Ovary (tissue), 9 donors: ENCODE measurements around the gene ZNF689. TPM values are rescaled to one million over a fixed set of nuclear protein-coding genes. Genes with fewer than 3 reads are reported as not detected.

Experiments
- DNase-seq, 5 donors: peaks; one replicate each; pipeline ENCODE4 v3.0.0-alpha.2; 2019 to 2020
- H3K27ac ChIP-seq, 2 donors: fragments of 200-600 bp; one replicate each; pipeline versions ENCODE4 v1.5.1 to v1.8.0; 2019 to 2022
- H3K27me3 ChIP-seq: fragments of 200-600 bp; one replicate; pipeline ENCODE4 v1.8.0; 2022
- H3K36me3 ChIP-seq: fragments of 200-600 bp; sonication (generic); one replicate; pipeline ENCODE4 v1.5.1; 2019
- H3K4me1 ChIP-seq: one replicate; pipeline ENCODE4 v1.8.1; 2013; ENCODE audit warnings: mild to moderate bottlenecking, moderate library complexity; ENCODE audit not compliant: insufficient read depth
- H3K4me3 ChIP-seq: fragments of 200-600 bp; sonication (generic); one replicate; pipeline ENCODE4 v1.5.1; 2017
- H3K9me3 ChIP-seq, 2 donors: fragments of 200-600 bp in 1 of 2; sonication (generic) in 1 of 2; one replicate each; pipeline versions ENCODE4 v1.5.1 to v1.8.1; 2013 to 2019; ENCODE audit warnings: mild to moderate bottlenecking in 1 of 2, moderate library complexity in 1 of 2
- EP300 ChIP-seq: sonication (generic); formaldehyde crosslinking; IDR thresholded peaks from one replicate; pipeline ENCODE4 v1.6.1; 2017; ENCODE audit warnings: antibody characterized with exemption
- POLR2A ChIP-seq: fragments of 450-650 bp; IDR thresholded peaks from one replicate; pipeline ENCODE4 v1.6.1; 2017; ENCODE audit warnings: antibody characterized with exemption, mild to moderate bottlenecking, moderate library complexity
- WGBS, 3 donors: extraction: QIAGEN DNeasy Blood & Tissue Kit in 1 of 3; methylation state at CpG; one replicate each; pipeline versions ENCODE4 v1.1.5 to v1.1.7; 2013 to 2017; 5-methylcytosine and 5-hydroxymethylcytosine counted together
- intact Hi-C, 4 donors: fragments of 100-400 bp; cut with DNase I; formaldehyde crosslinking; loops; one replicate each; pipeline versions ENCODE4 v1.11.0 to v1.15.1; 2022 to 2023
- polyA plus RNA-seq, 2 donors: library from polyadenylated mRNA; stranded (reverse); fragments of 200-250 nt in 1 of 2; fragments of 350-450 nt in 1 of 2; fragmentation: Illumina TruSeq in 1 of 2; extraction: RNeasy Lipid Tissue Mini Kit (QIAGEN cat#74804) in 1 of 2; gene quantifications; one replicate each; pipeline ENCODE4 v1.2.3, GENCODE V29; 2013 to 2014
- total RNA-seq, 7 donors: library from RNA; depleted of rRNA in 2 of 7; stranded (reverse); fragments of >200 nt in 2 of 7; fragmentation: NEBNext Ultra II Directional in 3 of 7; extraction: Animal tissue kit (Norgen Biotek cat#: 25700) in 3 of 7; gene quantifications; one replicate each; pipeline versions ENCODE4 v1.1.0 to v1.2.4, GENCODE V29; 2016 to 2023
- TF ChIP-seq, protein P1 (sequence below), 3 donors: fragments of 450-650 bp in 2 of 3; fragments of 200-600 bp in 1 of 3; IDR thresholded peaks; one replicate each; pipeline versions ENCODE4 v1.5.1 to v1.8.0; 2016 to 2022; ENCODE audit warnings: antibody characterized with exemption in 3 of 3, mild to moderate bottlenecking in 1 of 3
- donor health status: DM: no; HTN: no; CAD: no; lungs with moderate emphysema.
- donor health status: DM: no; HTN: no; CAD: no.
- donor health status: Bipolar disorder and iron deficiency.
- donor health status: DM: yes; HTN: yes; CAD: no.
- donor health status: DM: no; HTN: no; CAD: no.
- donor health status: DM: yes; HTN: yes; CAD: no.

Gene ZNF689
- total and polyA plus RNA-seq, 9 donors: 6.2 to 13.2 (median 10.2) TPM

DNA sequence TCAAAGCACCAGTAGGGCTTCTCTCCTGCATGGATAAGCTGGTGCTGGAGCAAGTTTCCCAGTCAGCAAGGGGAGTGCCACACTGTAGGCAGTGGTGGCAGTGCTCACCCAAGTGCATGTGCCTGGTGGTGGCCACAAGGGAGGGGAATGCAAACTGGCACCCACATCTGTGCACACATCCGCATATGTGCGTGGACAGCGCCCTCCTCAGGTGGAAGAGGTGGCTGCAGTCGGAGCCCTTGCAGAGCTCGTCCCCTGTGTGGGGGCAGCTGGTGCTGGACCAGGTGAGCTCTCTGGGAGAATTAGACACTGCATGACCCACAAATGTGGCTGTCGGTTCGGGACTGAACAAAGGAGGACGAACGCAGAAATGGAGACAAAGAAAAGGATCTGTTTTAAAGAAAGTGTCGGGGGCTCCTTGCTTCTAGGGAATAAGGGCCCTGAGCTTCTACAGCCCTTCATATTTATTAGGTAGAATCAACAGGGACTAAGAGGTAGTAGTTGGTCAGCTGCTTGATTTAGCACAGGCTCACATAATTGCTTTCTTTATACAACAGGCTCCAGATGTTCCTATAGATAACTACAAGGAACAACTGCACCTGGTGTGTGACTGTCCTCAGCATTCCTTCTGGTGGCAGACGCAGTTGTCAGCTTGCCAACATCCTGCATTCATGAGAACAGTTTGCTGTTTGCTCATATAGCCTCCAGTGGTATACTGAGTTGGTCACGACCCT, 5.3 kb upstream of the ZNF689 start:
- Histone ChIP-seq H3K4me1 (no peaks in the 10 kb centered on the region), H3K36me3 (no peaks in the 10 kb centered on the region), H3K27me3 (no peaks in the 10 kb centered on the region), H3K9me3 (no peaks in the 10 kb centered on the region), H3K4me3 (no peak overlapping the region), H3K27ac (no peak overlapping the region)
- intact Hi-C loops: no loop called here
- 32 to 47% (median 44%) methylated on average over 12 of the region's 12 CpGs for WGBS, 3 donors
- peak in 1 of 5 donors; percentile 42 for DNase-seq
- no peak for TF ChIP-seq EP300
- TF ChIP-seq POLR2A: no peak
- TF ChIP-seq, protein P1, sequence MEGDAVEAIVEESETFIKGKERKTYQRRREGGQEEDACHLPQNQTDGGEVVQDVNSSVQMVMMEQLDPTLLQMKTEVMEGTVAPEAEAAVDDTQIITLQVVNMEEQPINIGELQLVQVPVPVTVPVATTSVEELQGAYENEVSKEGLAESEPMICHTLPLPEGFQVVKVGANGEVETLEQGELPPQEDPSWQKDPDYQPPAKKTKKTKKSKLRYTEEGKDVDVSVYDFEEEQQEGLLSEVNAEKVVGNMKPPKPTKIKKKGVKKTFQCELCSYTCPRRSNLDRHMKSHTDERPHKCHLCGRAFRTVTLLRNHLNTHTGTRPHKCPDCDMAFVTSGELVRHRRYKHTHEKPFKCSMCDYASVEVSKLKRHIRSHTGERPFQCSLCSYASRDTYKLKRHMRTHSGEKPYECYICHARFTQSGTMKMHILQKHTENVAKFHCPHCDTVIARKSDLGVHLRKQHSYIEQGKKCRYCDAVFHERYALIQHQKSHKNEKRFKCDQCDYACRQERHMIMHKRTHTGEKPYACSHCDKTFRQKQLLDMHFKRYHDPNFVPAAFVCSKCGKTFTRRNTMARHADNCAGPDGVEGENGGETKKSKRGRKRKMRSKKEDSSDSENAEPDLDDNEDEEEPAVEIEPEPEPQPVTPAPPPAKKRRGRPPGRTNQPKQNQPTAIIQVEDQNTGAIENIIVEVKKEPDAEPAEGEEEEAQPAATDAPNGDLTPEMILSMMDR (IDR thresholded peaks at IDR 0.05): no peak

DNA sequence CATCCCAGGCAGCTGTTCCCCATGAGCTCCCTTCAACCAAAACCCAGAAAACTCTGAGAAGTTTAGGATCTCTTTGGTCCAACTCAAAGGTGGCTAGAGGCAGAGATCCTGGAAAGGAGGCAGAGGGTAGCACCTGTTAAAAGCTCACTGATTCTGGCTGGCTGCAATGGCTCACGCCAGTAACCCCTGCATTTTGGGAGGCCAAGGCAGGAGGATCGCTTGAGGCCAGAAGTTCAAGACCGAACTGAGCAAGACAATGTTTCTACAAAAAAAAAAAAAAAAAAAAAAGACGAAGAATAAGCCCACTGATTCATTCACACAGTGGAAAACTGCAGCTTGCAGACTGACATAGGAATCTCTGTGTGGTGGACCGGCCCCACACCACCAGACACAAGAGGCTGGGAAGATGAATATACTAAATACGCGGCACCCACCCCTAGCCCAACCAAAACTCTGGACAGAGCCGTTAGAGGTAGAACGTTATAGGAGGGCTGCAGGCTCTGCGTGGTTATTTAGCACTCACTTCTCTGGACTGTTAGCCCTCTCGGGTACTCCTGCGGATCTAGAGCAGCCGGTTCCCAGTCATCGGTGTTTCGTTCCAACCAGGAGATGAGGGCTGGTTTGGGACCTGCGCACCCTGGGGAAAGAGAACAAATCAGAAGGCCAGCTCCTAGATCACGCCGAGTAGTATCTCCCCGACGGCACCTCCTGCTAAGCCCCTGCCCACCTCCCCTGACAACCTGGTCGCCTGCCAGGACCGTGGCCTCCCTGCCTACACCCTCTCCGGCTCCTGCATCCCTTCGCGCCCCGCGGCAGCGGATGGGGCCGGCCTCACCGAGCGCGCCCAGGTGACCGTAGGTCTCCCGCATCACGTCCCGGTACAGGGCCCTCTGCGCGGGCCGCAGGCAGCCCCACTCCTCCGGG, 925 bp downstream of the ZNF689 start:
- no peak for TF ChIP-seq POLR2A
- TF ChIP-seq, protein P1 (IDR thresholded peaks at IDR 0.05): no peak
- no peak for TF ChIP-seq EP300
- Histone ChIP-seq H3K36me3 (no peaks in the 10 kb centered on the region), H3K4me1 (peaks cover 5% of the 10 kb centered on the region), H3K9me3 (no peaks in the 10 kb centered on the region), H3K4me3 (peak overlapping the region; percentile 79), H3K27ac (peak overlapping the region; percentile 69 to 92), H3K27me3 (no peaks in the 10 kb centered on the region)
- 8 to 12% (median 10%) methylated on average over 30 to 40 of the region's 40 CpGs for WGBS, 3 donors
- peak; percentile 61 to 83 (median 74) for DNase-seq
- intact Hi-C loops: no loop called here

DNA sequence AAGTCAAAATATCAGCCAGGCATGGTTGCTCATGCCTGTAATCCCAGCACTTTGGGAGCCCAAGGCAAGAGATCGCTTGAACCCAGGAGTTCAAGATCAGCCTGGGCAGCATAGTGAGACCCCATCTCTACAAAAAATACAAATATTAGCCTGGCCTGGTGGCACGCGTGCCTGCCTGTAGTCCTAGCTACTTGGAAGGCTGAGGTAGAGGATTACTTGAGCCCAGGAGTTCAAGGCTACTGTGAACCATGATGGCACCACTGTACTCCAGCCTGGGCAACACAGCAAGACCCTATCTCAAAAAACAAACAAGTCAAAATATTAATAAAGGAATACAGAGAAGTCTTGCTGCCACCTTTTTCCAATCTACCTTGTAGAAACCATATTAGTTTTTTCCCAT, 4.2 kb downstream of the ZNF689 start:
- Histone ChIP-seq H3K4me1 (peaks cover 5% of the 10 kb centered on the region), H3K36me3 (no peaks in the 10 kb centered on the region), H3K27me3 (no peaks in the 10 kb centered on the region), H3K9me3 (no peaks in the 10 kb centered on the region), H3K27ac (no peak overlapping the region), H3K4me3 (no peak overlapping the region)
- 92 to 95% (median 94%) methylated on average over 3 of the region's 3 CpGs for WGBS, 3 donors
- TF ChIP-seq, protein P1 (IDR thresholded peaks at IDR 0.05): no peak
- TF ChIP-seq POLR2A (no peak), EP300 (no peak)
- DNase-seq: no peak
- intact Hi-C loops: no loop called here

DNA sequence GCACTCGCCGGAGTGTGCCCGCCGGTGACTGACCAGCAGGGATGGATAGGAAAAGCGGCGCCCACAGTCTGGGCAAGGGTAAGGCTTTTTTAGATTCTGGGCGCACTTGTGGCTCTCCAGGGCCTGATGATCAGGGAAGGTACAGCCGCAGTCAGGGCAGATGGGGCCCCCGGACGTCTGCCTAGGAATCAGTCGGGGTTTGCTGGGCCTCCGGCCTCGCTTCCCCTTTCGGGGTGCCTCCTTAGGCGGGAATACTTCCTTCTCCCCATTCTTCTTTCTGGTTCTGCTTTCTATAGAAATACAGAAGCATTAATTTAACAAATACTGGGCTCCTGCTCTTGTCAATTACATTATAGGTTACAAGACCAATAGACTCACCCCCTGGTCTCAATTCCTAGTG, 5.0 kb downstream of the ZNF689 start:
- DNase-seq: no peak
- no peak overlapping the region for H3K27ac ChIP-seq
- WGBS, 3 donors: 90 to 93% (median 92%) methylated on average over 15 of the region's 15 CpGs
- no peak overlapping the region for H3K4me3 ChIP-seq
- H3K36me3 ChIP-seq: no peaks in the 10 kb centered on the region
- no peaks in the 10 kb centered on the region for H3K27me3 ChIP-seq
- TF ChIP-seq, protein P1 (IDR thresholded peaks at IDR 0.05): no peak
- TF ChIP-seq EP300 (no peak), POLR2A (no peak)
- peaks cover 5% of the 10 kb centered on the region for H3K4me1 ChIP-seq
- H3K9me3 ChIP-seq: no peaks in the 10 kb centered on the region
- intact Hi-C loops: no loop called here
